HG03565 (cell line): Measurements from ENCODE around the gene TAOK3.
A peak's percentile ranks its signal among the peaks of the same experiment; 100 is the strongest.
"Not testable (repeated sequence)": the region's sequence is repeated elsewhere in the genome, so short reads cannot be mapped to it uniquely, and the experiment has no call there.

Experiments
- ATAC-seq: cut with Tn5 transposase; IDR thresholded peaks from one replicate; pipeline ENCODE4 v1.9.1; 2021; ENCODE audit warnings: mild to moderate bottlenecking, moderate library complexity; ENCODE audit not compliant: unreplicated experiment

Gene TAOK3

GRCh38 chr12:118374126-118374725 is 1.5 kb upstream of the TAOK3 start:
- ATAC-seq = no peak

GRCh38 chr12:118373616-118374015 is 909 bp upstream of the TAOK3 start:
- ATAC-seq = no peak

GRCh38 chr12:118371321-118372282 is 1.1 kb downstream of the TAOK3 start:
- no peak for ATAC-seq

GRCh38 chr12:118370601-118371000 is 2.1 kb downstream of the TAOK3 start:
- ATAC-seq = no peak

- ATAC-seq = no peak
These were observed 3.9 kb downstream of the TAOK3 start for GRCh38 chr12:118368821-118369220.

GRCh38 chr12:118361889-118362288 is 10.8 kb downstream of the TAOK3 start:
- no peak for ATAC-seq

GRCh38 chr12:118361092-118361404 is 11.7 kb downstream of the TAOK3 start:
- ATAC-seq = no peak

GRCh38 chr12:118359541-118359915 is 13.2 kb downstream of the TAOK3 start:
- no peak for ATAC-seq

- no peak for ATAC-seq
These were observed 13.8 kb downstream of the TAOK3 start for GRCh38 chr12:118358612-118359540.

- ATAC-seq = no peak
These were observed 14.7 kb downstream of the TAOK3 start for GRCh38 chr12:118358008-118358359.

- peak; percentile 48 for ATAC-seq
These were observed 15.3 kb downstream of the TAOK3 start for GRCh38 chr12:118357257-118358007.

GRCh38 chr12:118356809-118357256 is 15.9 kb downstream of the TAOK3 start:
- ATAC-seq = no peak

- no peak for ATAC-seq
These were observed 16.9 kb downstream of the TAOK3 start for GRCh38 chr12:118355843-118356242.

- no peak for ATAC-seq
These were observed 17.8 kb downstream of the TAOK3 start for GRCh38 chr12:118354903-118355302.

- not testable (repeated sequence) for ATAC-seq
These were observed 18.2 kb downstream of the TAOK3 start for GRCh38 chr12:118354503-118354902.

- no peak for ATAC-seq
These were observed 19.0 kb downstream of the TAOK3 start for GRCh38 chr12:118353721-118354120.

GRCh38 chr12:118350908-118351559 is 21.7 kb downstream of the TAOK3 start:
- no peak for ATAC-seq

- no peak for ATAC-seq
These were observed 24.8 kb downstream of the TAOK3 start for GRCh38 chr12:118347916-118348315.

GRCh38 chr12:118346895-118347294 is 25.8 kb downstream of the TAOK3 start:
- ATAC-seq = peak; percentile 40

GRCh38 chr12:118345355-118345754 is 27.4 kb downstream of the TAOK3 start:
- ATAC-seq = no peak
